Measurements from ENCODE around the gene VPS37B.

DNA sequence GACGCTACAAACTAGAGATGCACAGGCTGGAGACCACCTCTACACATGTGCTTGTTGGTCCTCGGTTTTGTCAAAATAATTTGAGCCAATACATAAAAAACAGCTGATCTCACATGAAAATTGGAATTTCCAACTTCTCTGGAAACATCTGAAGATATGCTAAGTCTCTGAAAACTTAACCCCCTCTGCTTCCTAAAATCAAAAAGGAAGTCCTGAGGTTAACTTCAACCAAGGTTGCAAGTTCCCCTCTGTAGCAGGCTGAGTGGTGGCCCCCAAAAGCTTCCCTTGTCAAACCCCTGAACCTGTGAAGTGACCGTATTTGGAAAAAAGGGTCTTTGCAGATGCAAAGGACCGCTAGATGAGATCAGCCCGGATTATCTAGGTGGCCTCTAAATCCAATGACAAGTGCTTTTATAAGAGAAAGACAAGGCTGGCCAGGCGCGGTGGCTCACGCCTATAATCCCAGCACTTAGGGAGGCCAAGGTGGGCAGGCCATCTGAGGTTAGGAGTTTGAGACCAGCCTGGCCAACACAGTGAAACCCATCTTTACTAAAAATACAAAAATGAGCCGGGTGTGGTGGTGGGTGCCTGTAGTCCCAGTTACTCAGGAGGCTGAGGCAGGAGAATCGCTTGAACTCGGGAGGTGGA lies 32.0 kb upstream of the VPS37B start:
- TF ChIP-seq POLR2AphosphoS5 (IDR thresholded peaks at IDR 0.05) (no peak), POLR2A (IDR thresholded peaks at IDR 0.05; ENCODE audit: low read depth) (no peak), EP300 (IDR thresholded peaks at IDR 0.05) (no peak)
- TF ChIP-seq, protein P1, sequence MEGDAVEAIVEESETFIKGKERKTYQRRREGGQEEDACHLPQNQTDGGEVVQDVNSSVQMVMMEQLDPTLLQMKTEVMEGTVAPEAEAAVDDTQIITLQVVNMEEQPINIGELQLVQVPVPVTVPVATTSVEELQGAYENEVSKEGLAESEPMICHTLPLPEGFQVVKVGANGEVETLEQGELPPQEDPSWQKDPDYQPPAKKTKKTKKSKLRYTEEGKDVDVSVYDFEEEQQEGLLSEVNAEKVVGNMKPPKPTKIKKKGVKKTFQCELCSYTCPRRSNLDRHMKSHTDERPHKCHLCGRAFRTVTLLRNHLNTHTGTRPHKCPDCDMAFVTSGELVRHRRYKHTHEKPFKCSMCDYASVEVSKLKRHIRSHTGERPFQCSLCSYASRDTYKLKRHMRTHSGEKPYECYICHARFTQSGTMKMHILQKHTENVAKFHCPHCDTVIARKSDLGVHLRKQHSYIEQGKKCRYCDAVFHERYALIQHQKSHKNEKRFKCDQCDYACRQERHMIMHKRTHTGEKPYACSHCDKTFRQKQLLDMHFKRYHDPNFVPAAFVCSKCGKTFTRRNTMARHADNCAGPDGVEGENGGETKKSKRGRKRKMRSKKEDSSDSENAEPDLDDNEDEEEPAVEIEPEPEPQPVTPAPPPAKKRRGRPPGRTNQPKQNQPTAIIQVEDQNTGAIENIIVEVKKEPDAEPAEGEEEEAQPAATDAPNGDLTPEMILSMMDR (IDR thresholded peaks at IDR 0.05): no peak

Data from esophagus muscularis mucosa (tissue), 4 donors.